ENCODE results near the gene MSL3B.

Gene MSL3B

GRCh38 chr2:233832869-233833311 is 35.3 kb downstream of the MSL3B start:
- Histone ChIP-seq H3K9me3 (ENCODE audit: insufficient read depth, low read depth, low read length) (no peaks in the 10 kb centered on the region), H3K4me3 (ENCODE audit: insufficient read depth, low read depth, low read length) (no peak overlapping the region), H4K20me1 (ENCODE audit: insufficient read depth, low read length) (no peaks in the 10 kb centered on the region), H3K79me2 (ENCODE audit: insufficient read depth, low read length) (peaks cover 27% of the 10 kb centered on the region), H3K4me1 (ENCODE audit: insufficient read depth, low read length) (peaks cover 4% of the 10 kb centered on the region), H3K27me3 (ENCODE audit: insufficient read depth, low read length) (no peaks in the 10 kb centered on the region), H3K4me2 (ENCODE audit: low read length) (no peak overlapping the region), H3K27ac (ENCODE audit: low read depth, low read length) (no peak overlapping the region), H2AFZ (ENCODE audit: low read depth, low read length) (peak overlapping the region; percentile 2), H3K36me3 (ENCODE audit: insufficient read depth, low read length) (peaks cover 13% of the 10 kb centered on the region), H3K9ac (ENCODE audit: low read length) (no peak overlapping the region)
- peak; percentile 59 for DNase-seq (ENCODE audit: low read depth)
- H3K4me3 Mint-ChIP-seq (ENCODE audit: unreplicated experiment), result no peak overlapping the region
- no peak overlapping the region for H3K27ac Mint-ChIP-seq (ENCODE audit: unreplicated experiment)
- TF ChIP-seq EZH2 (IDR thresholded peaks at IDR 0.05; ENCODE audit: insufficient read depth, low read length) (no peak), CTCF (IDR thresholded peaks at IDR 0.05; ENCODE audit: insufficient read depth, low read depth, low read length) (peak; percentile 33)
- H3K4me1 Mint-ChIP-seq (ENCODE audit: low read depth, unreplicated experiment), result peaks cover 8% of the 10 kb centered on the region
- no peak for FAIRE-seq
- peaks cover 5% of the 10 kb centered on the region for H3K36me3 Mint-ChIP-seq (ENCODE audit: low read depth, unreplicated experiment)
- no peaks in the 10 kb centered on the region for H3K9me3 Mint-ChIP-seq (ENCODE audit: unreplicated experiment)
- peaks cover 1% of the 10 kb centered on the region for H3K27me3 Mint-ChIP-seq (ENCODE audit: low read depth, unreplicated experiment)

GRCh38 chr2:233832414-233832813 is 35.8 kb downstream of the MSL3B start:
- Histone ChIP-seq H3K27ac (ENCODE audit: low read depth, low read length) (no peak overlapping the region), H3K4me2 (ENCODE audit: low read length) (no peak overlapping the region), H3K9me3 (ENCODE audit: insufficient read depth, low read depth, low read length) (no peaks in the 10 kb centered on the region), H4K20me1 (ENCODE audit: insufficient read depth, low read length) (no peaks in the 10 kb centered on the region), H3K36me3 (ENCODE audit: insufficient read depth, low read length) (peaks cover 13% of the 10 kb centered on the region), H3K4me3 (ENCODE audit: insufficient read depth, low read depth, low read length) (no peak overlapping the region), H3K79me2 (ENCODE audit: insufficient read depth, low read length) (peaks cover 23% of the 10 kb centered on the region), H3K9ac (ENCODE audit: low read length) (no peak overlapping the region), H3K4me1 (ENCODE audit: insufficient read depth, low read length) (peaks cover 4% of the 10 kb centered on the region), H2AFZ (ENCODE audit: low read depth, low read length) (peak overlapping the region; percentile 2), H3K27me3 (ENCODE audit: insufficient read depth, low read length) (no peaks in the 10 kb centered on the region)
- TF ChIP-seq EZH2 (IDR thresholded peaks at IDR 0.05; ENCODE audit: insufficient read depth, low read length), result no peak
- no peak for TF ChIP-seq CTCF (IDR thresholded peaks at IDR 0.05; ENCODE audit: insufficient read depth, low read depth, low read length)
- DNase-seq (ENCODE audit: low read depth) (peak; percentile 48), FAIRE-seq (no peak)
- no peak overlapping the region for H3K27ac Mint-ChIP-seq (ENCODE audit: unreplicated experiment)
- H3K4me1 Mint-ChIP-seq (ENCODE audit: low read depth, unreplicated experiment), result peaks cover 8% of the 10 kb centered on the region
- peaks cover 4% of the 10 kb centered on the region for H3K36me3 Mint-ChIP-seq (ENCODE audit: low read depth, unreplicated experiment)
- H3K27me3 Mint-ChIP-seq (ENCODE audit: low read depth, unreplicated experiment), result peaks cover 3% of the 10 kb centered on the region
- no peaks in the 10 kb centered on the region for H3K9me3 Mint-ChIP-seq (ENCODE audit: unreplicated experiment)
- H3K4me3 Mint-ChIP-seq (ENCODE audit: unreplicated experiment), result no peak overlapping the region

GRCh38 chr2:233831861-233832260 is 36.3 kb downstream of the MSL3B start:
- Histone ChIP-seq H3K36me3 (ENCODE audit: insufficient read depth, low read length) (peaks cover 13% of the 10 kb centered on the region), H3K4me1 (ENCODE audit: insufficient read depth, low read length) (peaks cover 4% of the 10 kb centered on the region), H3K27me3 (ENCODE audit: insufficient read depth, low read length) (no peaks in the 10 kb centered on the region), H3K4me3 (ENCODE audit: insufficient read depth, low read depth, low read length) (no peak overlapping the region), H3K9ac (ENCODE audit: low read length) (no peak overlapping the region), H3K9me3 (ENCODE audit: insufficient read depth, low read depth, low read length) (no peaks in the 10 kb centered on the region), H3K27ac (ENCODE audit: low read depth, low read length) (no peak overlapping the region), H3K79me2 (ENCODE audit: insufficient read depth, low read length) (peaks cover 20% of the 10 kb centered on the region), H3K4me2 (ENCODE audit: low read length) (no peak overlapping the region), H4K20me1 (ENCODE audit: insufficient read depth, low read length) (no peaks in the 10 kb centered on the region), H2AFZ (ENCODE audit: low read depth, low read length) (peak overlapping the region; percentile 2)
- Mint-ChIP-seq H3K4me3 (ENCODE audit: unreplicated experiment) (no peak overlapping the region), H3K36me3 (ENCODE audit: low read depth, unreplicated experiment) (no peaks in the 10 kb centered on the region), H3K9me3 (ENCODE audit: unreplicated experiment) (no peaks in the 10 kb centered on the region), H3K4me1 (ENCODE audit: low read depth, unreplicated experiment) (peaks cover 8% of the 10 kb centered on the region), H3K27ac (ENCODE audit: unreplicated experiment) (no peak overlapping the region), H3K27me3 (ENCODE audit: low read depth, unreplicated experiment) (peaks cover 3% of the 10 kb centered on the region)
- FAIRE-seq, result no peak
- DNase-seq (ENCODE audit: low read depth), result no peak
- no peak for TF ChIP-seq CTCF (IDR thresholded peaks at IDR 0.05; ENCODE audit: insufficient read depth, low read depth, low read length)
